ENCODE data around the gene ASCL2.

ASCL2 gene

DNA sequence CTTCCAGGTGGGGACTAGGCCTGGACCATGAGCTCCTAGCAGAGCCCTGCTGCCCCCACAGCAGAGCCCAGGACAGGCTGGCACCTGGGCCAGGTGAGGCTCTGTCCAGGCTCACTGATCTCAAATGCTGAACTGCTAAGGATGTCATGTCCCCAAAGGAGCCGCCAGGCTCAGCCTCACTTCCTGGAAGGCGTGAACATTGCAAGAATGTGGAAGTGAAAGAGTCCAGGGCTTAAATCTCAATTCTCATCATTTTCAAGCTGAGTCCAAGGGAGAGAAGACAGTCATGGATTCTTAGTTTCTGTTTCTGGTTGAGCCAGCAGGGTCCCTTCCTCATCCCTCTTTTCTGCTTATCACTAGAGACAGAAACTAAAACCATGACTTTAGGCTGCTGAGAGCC lies 5.0 kb downstream of the ASCL2 start:
- POLR2A ChIA-PET, result no interaction called here
- TF ChIP-seq, protein P1, sequence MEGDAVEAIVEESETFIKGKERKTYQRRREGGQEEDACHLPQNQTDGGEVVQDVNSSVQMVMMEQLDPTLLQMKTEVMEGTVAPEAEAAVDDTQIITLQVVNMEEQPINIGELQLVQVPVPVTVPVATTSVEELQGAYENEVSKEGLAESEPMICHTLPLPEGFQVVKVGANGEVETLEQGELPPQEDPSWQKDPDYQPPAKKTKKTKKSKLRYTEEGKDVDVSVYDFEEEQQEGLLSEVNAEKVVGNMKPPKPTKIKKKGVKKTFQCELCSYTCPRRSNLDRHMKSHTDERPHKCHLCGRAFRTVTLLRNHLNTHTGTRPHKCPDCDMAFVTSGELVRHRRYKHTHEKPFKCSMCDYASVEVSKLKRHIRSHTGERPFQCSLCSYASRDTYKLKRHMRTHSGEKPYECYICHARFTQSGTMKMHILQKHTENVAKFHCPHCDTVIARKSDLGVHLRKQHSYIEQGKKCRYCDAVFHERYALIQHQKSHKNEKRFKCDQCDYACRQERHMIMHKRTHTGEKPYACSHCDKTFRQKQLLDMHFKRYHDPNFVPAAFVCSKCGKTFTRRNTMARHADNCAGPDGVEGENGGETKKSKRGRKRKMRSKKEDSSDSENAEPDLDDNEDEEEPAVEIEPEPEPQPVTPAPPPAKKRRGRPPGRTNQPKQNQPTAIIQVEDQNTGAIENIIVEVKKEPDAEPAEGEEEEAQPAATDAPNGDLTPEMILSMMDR (IDR thresholded peaks at IDR 0.05; ENCODE audit: control extremely low read depth, extremely low read depth, low read depth, missing control alignments), result no peak
- no peak for DNase-seq (ENCODE audit: extremely low spot score)
- CTCF ChIA-PET, result no interaction called here

DNA sequence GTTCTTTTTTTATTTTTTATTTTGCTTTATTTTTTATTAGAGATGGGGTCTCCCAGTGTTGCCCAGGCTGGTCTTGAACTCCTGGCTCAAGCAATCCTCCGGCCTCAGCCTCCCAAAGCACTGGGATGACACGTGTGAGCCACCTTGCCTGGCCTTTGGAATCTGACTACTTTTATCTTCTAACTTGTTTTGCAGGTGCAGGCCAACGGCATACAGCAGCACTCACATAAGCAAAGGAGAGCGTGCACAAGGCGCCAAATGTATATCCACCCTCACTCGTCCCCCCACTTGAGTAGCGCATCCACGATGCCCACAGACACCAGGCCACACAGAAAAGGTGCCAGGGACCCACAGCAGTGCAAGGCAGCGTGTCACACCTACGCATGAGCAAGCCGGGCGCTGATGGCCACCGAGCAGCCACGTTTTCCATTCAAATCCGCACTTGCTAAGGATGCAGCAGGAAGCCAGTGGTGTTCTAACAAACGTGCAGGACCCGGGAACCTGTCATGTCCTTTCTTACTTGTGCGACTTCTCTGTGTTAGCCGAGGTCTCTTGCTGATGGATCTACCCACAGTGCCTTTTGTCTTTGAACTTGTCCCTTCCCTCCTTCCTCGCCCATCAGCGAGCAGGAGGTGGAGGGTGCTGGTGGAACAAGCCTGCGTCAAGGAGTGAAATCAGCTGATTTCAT lies 5.9 kb downstream of the ASCL2 start:
- TF ChIP-seq, protein P1 (IDR thresholded peaks at IDR 0.05; ENCODE audit: control extremely low read depth, extremely low read depth, low read depth, missing control alignments), result no peak
- CTCF ChIA-PET, result no interaction called here
- POLR2A ChIA-PET, result no interaction called here
- DNase-seq (ENCODE audit: extremely low spot score), result no peak

DNA sequence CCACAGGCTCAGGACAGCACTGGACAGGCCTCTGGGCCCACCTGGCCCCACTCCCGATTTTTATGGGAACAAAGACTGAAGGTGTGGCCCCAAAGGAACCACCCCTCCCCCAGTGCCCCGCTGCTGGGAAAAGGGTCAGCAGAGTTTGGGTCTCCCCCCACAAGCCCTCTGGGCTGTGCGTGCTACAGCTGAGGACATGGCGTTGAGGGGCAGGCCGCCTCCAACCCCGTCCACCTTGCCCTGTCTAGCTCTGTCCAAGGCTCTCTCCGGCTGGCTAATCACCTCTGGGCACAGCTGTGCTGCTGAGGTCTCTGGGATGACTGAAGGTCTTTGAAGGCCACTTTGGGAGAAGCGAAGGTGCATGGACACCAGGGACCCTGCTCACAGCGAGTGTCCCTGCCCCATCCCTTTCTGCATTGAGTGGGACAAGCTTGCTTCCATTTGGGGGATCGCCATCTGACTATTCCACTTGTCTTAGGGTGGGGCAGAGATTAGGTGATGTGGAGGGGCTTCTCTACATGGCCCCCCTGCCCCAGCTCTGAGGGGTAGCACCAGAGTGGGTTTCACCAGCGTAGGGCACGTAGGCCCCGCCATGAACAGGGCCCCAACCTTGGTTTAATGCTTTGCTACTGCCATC lies 6.5 kb downstream of the ASCL2 start:
- no peak for DNase-seq (ENCODE audit: extremely low spot score)
- POLR2A ChIA-PET, result no interaction called here
- TF ChIP-seq, protein P1 (IDR thresholded peaks at IDR 0.05; ENCODE audit: control extremely low read depth, extremely low read depth, low read depth, missing control alignments), result no peak
- CTCF ChIA-PET, result no interaction called here

DNA sequence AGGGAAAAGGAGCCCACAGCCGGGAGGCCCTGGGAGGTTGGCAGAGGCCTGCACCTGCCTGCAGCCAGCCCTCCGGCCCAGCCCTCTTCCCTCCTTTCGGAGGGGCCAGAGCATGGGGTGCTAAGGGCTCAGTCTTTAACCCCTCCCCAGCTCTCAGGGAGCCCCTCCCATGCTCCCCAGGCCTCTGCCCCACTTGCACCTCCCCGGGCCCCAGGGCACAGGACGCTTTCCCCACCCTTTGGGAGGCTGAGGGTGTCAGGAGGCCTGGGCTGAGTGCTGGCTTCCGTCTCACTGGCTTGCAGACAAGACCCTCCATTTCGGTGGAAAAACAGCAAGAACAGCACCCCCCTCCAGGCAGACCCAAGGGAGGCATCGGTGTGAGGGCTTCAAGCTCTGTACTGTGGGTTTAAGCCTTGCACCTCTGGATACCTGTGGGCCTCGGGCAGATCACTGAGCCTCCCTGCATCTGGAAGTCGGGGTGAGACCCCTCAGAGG lies 7.3 kb downstream of the ASCL2 start:
- no peak for DNase-seq (ENCODE audit: extremely low spot score)
- TF ChIP-seq, protein P1 (IDR thresholded peaks at IDR 0.05; ENCODE audit: control extremely low read depth, extremely low read depth, low read depth, missing control alignments), result no peak
- ChIA-PET POLR2A (no interaction called here), CTCF (no interaction called here)

DNA sequence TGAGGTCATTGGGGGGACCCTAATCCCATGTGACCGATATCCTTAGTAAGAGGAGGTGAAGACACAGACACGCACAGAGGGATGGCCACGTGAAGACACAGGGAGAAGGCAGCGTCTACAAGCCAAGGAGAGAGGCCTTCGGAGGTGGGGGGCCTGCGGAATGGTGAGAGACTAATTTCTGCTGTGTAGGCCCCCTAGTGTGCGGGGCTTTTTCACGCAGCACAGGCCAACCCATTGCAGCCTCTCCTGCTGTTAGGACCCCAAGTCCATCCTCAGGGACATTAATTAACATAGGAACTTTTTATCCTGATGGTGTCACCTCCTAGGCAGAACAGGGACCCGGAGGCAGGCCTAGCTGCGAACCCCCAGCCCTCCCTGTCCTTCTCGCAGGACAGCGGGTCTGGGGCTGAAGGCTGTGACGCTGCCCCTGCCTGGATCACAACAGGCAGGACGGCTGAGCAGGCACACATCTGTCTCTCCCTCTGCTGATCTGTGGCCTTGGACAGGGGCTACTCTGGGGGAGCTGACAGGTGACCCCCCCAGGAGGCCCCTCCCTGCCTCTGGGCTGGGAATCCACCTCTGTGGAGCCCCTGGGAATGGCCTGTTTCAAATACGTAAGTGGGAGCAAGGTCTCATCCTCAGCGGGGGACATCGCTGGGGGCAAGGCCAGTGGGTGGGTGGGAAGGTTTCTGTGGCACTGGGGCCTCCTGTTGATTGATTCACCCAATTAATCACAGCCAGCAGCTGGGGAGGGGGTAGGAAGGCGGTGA lies 7.9 kb downstream of the ASCL2 start:
- POLR2A ChIA-PET, result no interaction called here
- no peak for DNase-seq (ENCODE audit: extremely low spot score)
- TF ChIP-seq, protein P1 (IDR thresholded peaks at IDR 0.05; ENCODE audit: control extremely low read depth, extremely low read depth, low read depth, missing control alignments), result no peak
- CTCF ChIA-PET, result no interaction called here

DNA sequence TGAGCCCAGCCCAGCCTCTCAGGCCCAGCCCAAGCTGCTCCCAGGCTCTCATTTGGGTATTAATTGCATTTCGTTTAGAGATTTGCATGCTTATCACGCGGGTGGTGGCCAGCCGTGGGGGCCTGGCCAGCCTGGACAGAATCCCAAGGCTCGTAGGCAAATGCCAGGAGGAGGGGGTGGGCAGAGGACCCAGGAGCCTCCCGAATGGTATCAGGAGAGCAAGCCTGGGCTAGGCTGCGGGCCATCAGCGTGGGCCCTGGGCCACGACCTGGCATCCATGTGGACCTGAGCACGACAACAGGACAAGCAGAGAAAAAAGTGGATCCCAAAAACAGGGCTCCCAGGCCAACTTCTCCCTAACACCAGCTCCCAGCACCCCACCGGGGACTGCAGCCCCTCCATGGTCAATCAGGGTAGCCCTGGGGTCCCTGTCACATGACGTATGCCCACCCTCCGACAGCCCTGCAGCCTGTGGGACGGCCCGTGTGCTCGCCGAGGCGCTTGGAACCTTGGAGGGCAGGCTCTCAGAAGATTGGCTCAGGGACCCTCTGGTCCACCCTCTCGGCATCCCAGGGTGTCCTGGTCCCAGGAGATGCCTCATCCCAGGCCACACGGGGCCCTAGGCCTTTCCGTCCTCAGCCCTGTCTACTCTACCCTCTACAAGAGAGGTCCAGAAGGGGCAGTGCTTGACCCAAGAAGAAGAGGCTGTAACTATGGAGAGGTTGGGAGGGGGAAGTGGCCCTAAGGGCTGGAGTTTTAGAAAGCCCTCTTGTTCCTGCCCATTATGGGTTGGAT lies 8.8 kb downstream of the ASCL2 start:
- TF ChIP-seq, protein P1 (IDR thresholded peaks at IDR 0.05; ENCODE audit: control extremely low read depth, extremely low read depth, low read depth, missing control alignments), result no peak
- DNase-seq (ENCODE audit: extremely low spot score), result no peak
- ChIA-PET CTCF (no interaction called here), POLR2A (no interaction called here)
